Caki2 (cell line): ENCODE results near the gene MTA1. TPM values are rescaled to one million over a fixed set of nuclear protein-coding genes. Genes with fewer than 3 reads are reported as not detected.

Experiments
- DNase-seq: peaks from one replicate; pipeline ENCODE4 v3.0.0-alpha.2; 2015; ENCODE audit warnings: low read depth
- in situ Hi-C: cut with HindIII; loops from 2 replicates; pipeline ENCODE4 v1.10.0; 2016; ENCODE audit warnings: low sequenced_read_pairs, low pct_unique_long_range_greater_than_20kb, mixed read lengths
- total RNA-seq: library from RNA; depleted of rRNA; stranded (reverse); fragments of >200 nt; shearing (Covaris generic); gene quantifications from 2 replicates; pipeline ENCODE4 v1.2.3, GENCODE V29; 2014; ENCODE audit warnings: low replicate concordance

Gene MTA1
- total RNA-seq, 1 experiment from 2014 or later, result 18.9 TPM

- DNase-seq, result no peak
- in situ Hi-C loops, result no loop called here
Observed at GRCh38 chr14:105476831-105477659, 57.4 kb downstream of the MTA1 start.

GRCh38 chr14:105477660-105478397 lies 58.2 kb downstream of the MTA1 start:
- no peak for DNase-seq
- in situ Hi-C loops, result no loop called here

- no peak for DNase-seq
- in situ Hi-C loops, result no loop called here
Observed at GRCh38 chr14:105478398-105479251, 59.0 kb downstream of the MTA1 start.

- in situ Hi-C loops, result no loop called here
- no peak for DNase-seq
Observed at GRCh38 chr14:105479431-105480158, 60.0 kb downstream of the MTA1 start.

GRCh38 chr14:105480199-105480746 lies 60.6 kb downstream of the MTA1 start:
- in situ Hi-C loops, result no loop called here
- DNase-seq, result no peak

GRCh38 chr14:105480807-105481801 lies 61.5 kb downstream of the MTA1 start:
- in situ Hi-C loops, result no loop called here
- DNase-seq, result peak; percentile 92

GRCh38 chr14:105481886-105482457 lies 62.3 kb downstream of the MTA1 start:
- in situ Hi-C loops, result no loop called here
- peak; percentile 91 for DNase-seq

GRCh38 chr14:105482486-105483110 lies 63.0 kb downstream of the MTA1 start:
- in situ Hi-C loops, result no loop called here
- no peak for DNase-seq

GRCh38 chr14:105483300-105484068 lies 63.9 kb downstream of the MTA1 start:
- DNase-seq, result no peak
- in situ Hi-C loops, result no loop called here

GRCh38 chr14:105484069-105484996 lies 64.7 kb downstream of the MTA1 start:
- in situ Hi-C loops, result no loop called here
- no peak for DNase-seq

- in situ Hi-C loops, result no loop called here
Observed at GRCh38 chr14:105484997-105485393, 65.4 kb downstream of the MTA1 start.

GRCh38 chr14:105485739-105486162 lies 66.1 kb downstream of the MTA1 start:
- no peak for DNase-seq

More at GRCh38 chr14:105484997-105485393, 65.4 kb downstream of the MTA1 start:
- no peak for DNase-seq

GRCh38 chr14:105486163-105486973 lies 66.7 kb downstream of the MTA1 start, which contains the start of gene CRIP1:
CRIP1 (plus strand) TSS chr14:105486886; CDS start chr14:105487260, 374 bp downstream.
- in situ Hi-C loops, result no loop called here
- DNase-seq, result no peak

More at GRCh38 chr14:105485739-105486162, 66.1 kb downstream of the MTA1 start:
- in situ Hi-C loops, result no loop called here
